HG02938 (cell line): Measurements from ENCODE around the gene CARMIL3.
"Not testable (repeated sequence)": the region's sequence is repeated elsewhere in the genome, so short reads cannot be mapped to it uniquely, and the experiment has no call there.

Experiments used
- ATAC-seq: cut with Tn5 transposase; IDR thresholded peaks from one replicate; pipeline ENCODE4 v1.9.1; 2021; ENCODE audit warnings: mild to moderate bottlenecking, moderate library complexity; ENCODE audit not compliant: unreplicated experiment

The CARMIL3 gene

GRCh38 chr14:24051789-24052655, at the start of gene CARMIL3:
Gene CARMIL3, plus strand, starts transcription at chr14:24052009. Its CDS starts 145 bp downstream, at chr14:24052154.
- ATAC-seq = peak; percentile 60

- peak; percentile 7 for ATAC-seq
Measured at GRCh38 chr14:24006471-24006816, 45.4 kb upstream of the CARMIL3 start.

GRCh38 chr14:24006817-24007652, 44.8 kb upstream of the CARMIL3 start:
- peak; percentile 56 for ATAC-seq

GRCh38 chr14:24011051-24011450, 40.8 kb upstream of the CARMIL3 start:
- no peak for ATAC-seq

GRCh38 chr14:24012726-24013273, 39.0 kb upstream of the CARMIL3 start:
- ATAC-seq = not testable (repeated sequence)

- no peak for ATAC-seq
Measured at GRCh38 chr14:24013654-24014514, 37.9 kb upstream of the CARMIL3 start.

- ATAC-seq = not testable (repeated sequence)
Measured at GRCh38 chr14:24015745-24016144, 36.1 kb upstream of the CARMIL3 start.

- ATAC-seq = not testable (repeated sequence)
Measured at GRCh38 chr14:24018978-24019377, 32.8 kb upstream of the CARMIL3 start.

- not testable (repeated sequence) for ATAC-seq
Measured at GRCh38 chr14:24019944-24020343, 31.9 kb upstream of the CARMIL3 start.

- not testable (repeated sequence) for ATAC-seq
Measured at GRCh38 chr14:24020520-24020919, 31.3 kb upstream of the CARMIL3 start.

- not testable (repeated sequence) for ATAC-seq
Measured at GRCh38 chr14:24024939-24025418, 26.8 kb upstream of the CARMIL3 start.

GRCh38 chr14:24029687-24030086, 22.1 kb upstream of the CARMIL3 start:
- ATAC-seq = not testable (repeated sequence)

- not testable (repeated sequence) for ATAC-seq
Measured at GRCh38 chr14:24031331-24031730, 20.5 kb upstream of the CARMIL3 start.

- ATAC-seq = no peak
Measured at GRCh38 chr14:24032727-24033418, 18.9 kb upstream of the CARMIL3 start.

GRCh38 chr14:24035769-24036168, 16.0 kb upstream of the CARMIL3 start:
- not testable (repeated sequence) for ATAC-seq

GRCh38 chr14:24036169-24036962, 15.4 kb upstream of the CARMIL3 start:
- no peak for ATAC-seq

GRCh38 chr14:24036963-24037657, 14.7 kb upstream of the CARMIL3 start:
- ATAC-seq = not testable (repeated sequence)

GRCh38 chr14:24037658-24038037, 14.2 kb upstream of the CARMIL3 start:
- no peak for ATAC-seq
